TTC549 (cell line): ENCODE results near the gene KRT82.
"Not testable (repeated sequence)": the region's sequence is repeated elsewhere in the genome, so short reads cannot be mapped to it uniquely, and the experiment has no call there.

Source experiments
- FAIRE-seq: peaks from 2 replicates; lab custom pipeline; 2012; peaks lifted over from hg19 to GRCh38; lab: Jason Lieb, UNC

KRT82 gene

GRCh38 chr12:52410589-52411248 is 4.6 kb upstream of the KRT82 start:
- FAIRE-seq = not testable (repeated sequence)

GRCh38 chr12:52407918-52408317 is 1.8 kb upstream of the KRT82 start:
- FAIRE-seq = no peak

GRCh38 chr12:52404951-52405350 is 1.2 kb downstream of the KRT82 start:
- no peak for FAIRE-seq

- FAIRE-seq = no peak
Measured at GRCh38 chr12:52403561-52403960, 2.6 kb downstream of the KRT82 start.

GRCh38 chr12:52402873-52403540 is 3.1 kb downstream of the KRT82 start:
- FAIRE-seq = no peak

- FAIRE-seq = no peak
Measured at GRCh38 chr12:52402377-52402776, 3.8 kb downstream of the KRT82 start.

- no peak for FAIRE-seq
Measured at GRCh38 chr12:52401926-52402325, 4.2 kb downstream of the KRT82 start.

- no peak for FAIRE-seq
Measured at GRCh38 chr12:52401526-52401925, 4.6 kb downstream of the KRT82 start.

- no peak for FAIRE-seq
Measured at GRCh38 chr12:52400906-52401305, 5.2 kb downstream of the KRT82 start.

- FAIRE-seq = no peak
Measured at GRCh38 chr12:52399756-52400155, 6.4 kb downstream of the KRT82 start.

- FAIRE-seq = no peak
Measured at GRCh38 chr12:52398176-52398575, 8.0 kb downstream of the KRT82 start.

GRCh38 chr12:52396656-52397055 is 9.5 kb downstream of the KRT82 start:
- no peak for FAIRE-seq

GRCh38 chr12:52395761-52396434 is 10.2 kb downstream of the KRT82 start:
- FAIRE-seq = no peak

GRCh38 chr12:52394836-52395405 is 11.2 kb downstream of the KRT82 start:
- no peak for FAIRE-seq

GRCh38 chr12:52392465-52393007 is 13.6 kb downstream of the KRT82 start:
- no peak for FAIRE-seq

GRCh38 chr12:52391618-52392002 is 14.5 kb downstream of the KRT82 start:
- FAIRE-seq = no peak

- FAIRE-seq = no peak
Measured at GRCh38 chr12:52390739-52391617, 15.2 kb downstream of the KRT82 start.

GRCh38 chr12:52389313-52390207 is 16.6 kb downstream of the KRT82 start:
- no peak for FAIRE-seq

- no peak for FAIRE-seq
Measured at GRCh38 chr12:52387859-52388258, 18.3 kb downstream of the KRT82 start.

- FAIRE-seq = no peak
Measured at GRCh38 chr12:52385226-52385702, 20.9 kb downstream of the KRT82 start, which contains the start of gene KRT84. Gene KRT84, minus strand, starts transcription at chr12:52385652. Its CDS starts 67 bp downstream, at chr12:52385585.

GRCh38 chr12:52383331-52383730 is 22.8 kb downstream of the KRT82 start:
- FAIRE-seq = no peak
